GM23338 (cell line): Measurements from ENCODE around the gene TARP.

Source experiments
- ATAC-seq: fragments of 200-7000 bp; cut with Tn5 transposase; 3 replicates; pipeline ENCODE4 v1.9.1; 2020
- DNase-seq: peaks from one replicate; pipeline ENCODE4 v3.0.0-alpha.2; 2015; ENCODE audit warnings: low spot score
- H2AFZ ChIP-seq: fragments of 200-600 bp; sonication (generic); 2 replicates; pipeline ENCODE4 v1.8.0; 2016; ENCODE audit warnings: antibody characterized with exemption, mild to moderate bottlenecking, moderate library complexity
- H3F3A ChIP-seq: fragments of 200-600 bp; sonication (generic); replicated peaks from 2 replicates; pipeline ENCODE4 v1.8.0; 2017; ENCODE audit warnings: antibody characterized with exemption, mixed run types, low read depth
- H3K27ac ChIP-seq: fragments of 200-600 bp; sonication (generic); 2 replicates; pipeline ENCODE4 v1.6.1; 2016; ENCODE audit warnings: low read depth
- H3K27me3 ChIP-seq: fragments of 200-600 bp; sonication (generic); 2 replicates; pipeline ENCODE4 v1.8.0; 2016; ENCODE audit warnings: mild to moderate bottlenecking, mixed run types, moderate library complexity; ENCODE audit not compliant: insufficient read depth
- H3K36me3 ChIP-seq: fragments of 200-600 bp; sonication (generic); 2 replicates; pipeline ENCODE4 v1.8.0; 2016; ENCODE audit warnings: mild to moderate bottlenecking; ENCODE audit not compliant: insufficient read depth
- H3K4me1 ChIP-seq: fragments of 200-600 bp; sonication (generic); 2 replicates; pipeline ENCODE4 v1.8.0; 2016; ENCODE audit warnings: mild to moderate bottlenecking, moderate library complexity; ENCODE audit not compliant: insufficient read depth
- H3K4me2 ChIP-seq: fragments of 200-600 bp; sonication (generic); 2 replicates; pipeline ENCODE4 v1.7.1; 2017; ENCODE audit warnings: mixed run types
- H3K4me3 ChIP-seq: fragments of 200-600 bp; sonication (generic); 2 replicates; pipeline ENCODE4 v1.6.1; 2016; ENCODE audit warnings: mixed run types
- H3K79me2 ChIP-seq: fragments of 200-600 bp; sonication (generic); replicated peaks from 2 replicates; pipeline ENCODE4 v1.8.0; 2017; ENCODE audit warnings: mild to moderate bottlenecking; ENCODE audit not compliant: insufficient read depth
- H3K9me2 ChIP-seq: fragments of 200-600 bp; sonication (generic); 2 replicates; pipeline ENCODE4 v1.8.0; 2017; ENCODE audit not compliant: insufficient read depth
- H4K20me1 ChIP-seq: fragments of 200-600 bp; sonication (generic); replicated peaks from 2 replicates; pipeline ENCODE4 v1.8.0; 2017; ENCODE audit warnings: mild to moderate bottlenecking; ENCODE audit not compliant: insufficient read depth
- H3K27ac Mint-ChIP-seq: 2 replicates; pipeline ENCODE4 v1.8.0; 2020; ENCODE audit warnings: inconsistent platforms, mild to moderate bottlenecking, moderate library complexity, mixed read lengths
- H3K27me3 Mint-ChIP-seq: 3 replicates; pipeline ENCODE4 v1.8.0; 2022; ENCODE audit warnings: low read depth, mild to moderate bottlenecking, moderate library complexity, mixed read lengths, inconsistent platforms; ENCODE audit not compliant: insufficient read depth, poor library complexity
- H3K36me3 Mint-ChIP-seq: 3 replicates; pipeline ENCODE4 v1.8.0; 2021; ENCODE audit warnings: low read depth, mild to moderate bottlenecking, inconsistent platforms, moderate library complexity, mixed read lengths
- H3K4me1 Mint-ChIP-seq: 3 replicates; pipeline ENCODE4 v1.8.0; 2020; ENCODE audit warnings: mild to moderate bottlenecking, inconsistent platforms, mixed read lengths
- H3K4me3 Mint-ChIP-seq: 3 replicates; pipeline ENCODE4 v1.8.0; 2021; ENCODE audit warnings: moderate library complexity, mild to moderate bottlenecking, inconsistent platforms, mixed read lengths
- H3K9me3 Mint-ChIP-seq: 3 replicates; pipeline ENCODE4 v1.8.0; 2020; ENCODE audit warnings: moderate library complexity, mild to moderate bottlenecking, inconsistent platforms, mixed read lengths
- EZH2 ChIP-seq: fragments of 200-600 bp; sonication (generic); IDR thresholded peaks from one replicate; pipeline ENCODE4 v1.8.0; 2017; ENCODE audit warnings: antibody characterized with exemption, mild to moderate bottlenecking, low read depth; ENCODE audit not compliant: unreplicated experiment
- EZH2phosphoT487 ChIP-seq: fragments of 200-600 bp; sonication (generic); IDR thresholded peaks from one replicate; pipeline ENCODE4 v1.8.1; 2018; ENCODE audit warnings: antibody characterized with exemption; ENCODE audit not compliant: unreplicated experiment
- JUNB ChIP-seq: IDR thresholded peaks from one replicate; pipeline ENCODE4 v1.6.1; 2016; ENCODE audit warnings: antibody characterized with exemption; ENCODE audit not compliant: unreplicated experiment
- NANOG ChIP-seq: IDR thresholded peaks from 2 replicates; pipeline ENCODE4 v1.6.1; 2016; ENCODE audit warnings: antibody characterized with exemption, borderline replicate concordance
- POLR2AphosphoS5 ChIP-seq: IDR thresholded peaks from 2 replicates; pipeline ENCODE4 v1.6.1; 2016; ENCODE audit warnings: antibody characterized with exemption, low read depth
- REST ChIP-seq: IDR thresholded peaks from one replicate; pipeline ENCODE4 v1.6.1; 2018; ENCODE audit warnings: antibody characterized with exemption; ENCODE audit not compliant: unreplicated experiment
- ZNF114 ChIP-seq: fragments of 250-450 bp; sonication (Bioruptor Pico); IDR thresholded peaks from 2 replicates; pipeline ENCODE4 v1.5.0; 2020; ENCODE audit warnings: mild to moderate bottlenecking, moderate library complexity
- ZNF331 ChIP-seq: fragments of 250-450 bp; sonication (Bioruptor Pico); IDR thresholded peaks from 2 replicates; pipeline ENCODE4 v1.5.0; 2020; ENCODE audit warnings: low read depth, mild to moderate bottlenecking, moderate library complexity
- ZNF462 ChIP-seq: fragments of 250-450 bp; sonication (Bioruptor Pico); IDR thresholded peaks from 2 replicates; pipeline ENCODE4 v1.5.0; 2020; ENCODE audit warnings: mild to moderate bottlenecking, moderate library complexity
- TF ChIP-seq, protein P1 (sequence below): IDR thresholded peaks from 2 replicates; pipeline ENCODE4 v1.6.1; 2016; ENCODE audit warnings: antibody characterized with exemption

TARP gene

GRCh38 chr7:38283809-38284208 lies 10.4 kb upstream of the TARP start:
- Histone ChIP-seq H3K4me1 (no peaks in the 10 kb centered on the region), H2AFZ (peak overlapping the region; percentile 86; the same call in 1 of the 2 replicates), H3K4me2 (no peak overlapping the region), H3K4me3 (no peak overlapping the region), H3K79me2 (no peaks in the 10 kb centered on the region), H4K20me1 (no peaks in the 10 kb centered on the region), H3K9me2 (0 out of 2 replicates have a peak, but pooled peaks cover 4% of the 10 kb centered on the region), H3F3A (no peaks in the 10 kb centered on the region), H3K27ac (no peak overlapping the region), H3K36me3 (no peaks in the 10 kb centered on the region), H3K27me3 (no peaks in the 10 kb centered on the region)
- TF ChIP-seq NANOG = no peak
- no peak for TF ChIP-seq ZNF114
- TF ChIP-seq, protein P1, sequence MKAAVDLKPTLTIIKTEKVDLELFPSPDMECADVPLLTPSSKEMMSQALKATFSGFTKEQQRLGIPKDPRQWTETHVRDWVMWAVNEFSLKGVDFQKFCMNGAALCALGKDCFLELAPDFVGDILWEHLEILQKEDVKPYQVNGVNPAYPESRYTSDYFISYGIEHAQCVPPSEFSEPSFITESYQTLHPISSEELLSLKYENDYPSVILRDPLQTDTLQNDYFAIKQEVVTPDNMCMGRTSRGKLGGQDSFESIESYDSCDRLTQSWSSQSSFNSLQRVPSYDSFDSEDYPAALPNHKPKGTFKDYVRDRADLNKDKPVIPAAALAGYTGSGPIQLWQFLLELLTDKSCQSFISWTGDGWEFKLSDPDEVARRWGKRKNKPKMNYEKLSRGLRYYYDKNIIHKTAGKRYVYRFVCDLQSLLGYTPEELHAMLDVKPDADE = no peak
- no peak for DNase-seq
- H3K9me3 Mint-ChIP-seq = no peaks in the 10 kb centered on the region
- no peak overlapping the region for H3K27ac Mint-ChIP-seq
- peaks cover 6% of the 10 kb centered on the region; the same call in 1 of the 3 replicates for H3K4me1 Mint-ChIP-seq
- ATAC-seq = peak; percentile 34; the same call in 2 of the 3 replicates
- H3K36me3 Mint-ChIP-seq = no peaks in the 10 kb centered on the region
- H3K27me3 Mint-ChIP-seq = no peaks in the 10 kb centered on the region
- no peak overlapping the region for H3K4me3 Mint-ChIP-seq

DNA sequence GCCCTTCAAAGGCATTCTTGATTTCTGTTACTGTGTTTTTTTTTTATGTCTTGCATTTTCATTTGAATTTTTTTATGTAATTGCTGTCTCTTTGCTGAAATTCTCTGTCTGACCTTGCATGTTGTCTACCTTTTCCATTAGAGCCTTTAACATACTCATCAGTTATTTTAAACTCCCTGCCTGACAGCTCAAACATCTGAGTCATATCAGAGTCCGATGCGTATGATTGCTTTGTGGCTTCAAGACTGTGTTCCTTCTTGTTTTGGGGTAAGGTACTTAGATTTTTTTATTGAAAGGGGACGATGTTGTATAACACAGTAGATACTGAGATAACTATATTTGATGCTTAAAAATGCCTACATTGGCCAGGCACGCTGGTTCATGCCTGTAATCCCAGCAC lies 9.7 kb upstream of the TARP start:
- Histone ChIP-seq H3F3A (no peaks in the 10 kb centered on the region), H3K79me2 (no peaks in the 10 kb centered on the region), H3K27ac (no peak overlapping the region), H3K4me2 (no peak overlapping the region), H2AFZ (0 out of 2 replicates have a peak overlapping the region, but pooled peaks have one; percentile 86), H3K36me3 (no peaks in the 10 kb centered on the region), H3K9me2 (0 out of 2 replicates have a peak, but pooled peaks cover 4% of the 10 kb centered on the region), H4K20me1 (no peaks in the 10 kb centered on the region), H3K4me3 (no peak overlapping the region), H3K27me3 (no peaks in the 10 kb centered on the region), H3K4me1 (no peaks in the 10 kb centered on the region)
- Mint-ChIP-seq H3K4me3 (no peak overlapping the region), H3K27ac (no peak overlapping the region), H3K27me3 (no peaks in the 10 kb centered on the region), H3K9me3 (no peaks in the 10 kb centered on the region), H3K4me1 (peaks cover 6% of the 10 kb centered on the region; the same call in 1 of the 3 replicates), H3K36me3 (no peaks in the 10 kb centered on the region)
- DNase-seq = no peak
- no peak for ATAC-seq
- TF ChIP-seq JUNB = no peak
- TF ChIP-seq, protein P1 = no peak
- no peak for TF ChIP-seq NANOG
- TF ChIP-seq EZH2phosphoT487 = no peak
- TF ChIP-seq REST = no peak
- TF ChIP-seq ZNF331 (CRISPR knock-in tag) = no peak
- TF ChIP-seq EZH2 = no peak
- no peak for TF ChIP-seq ZNF114
- no peak for TF ChIP-seq POLR2AphosphoS5
- no peak for TF ChIP-seq ZNF462 (CRISPR knock-in tag)
